ENCODE data around the gene SELL.
"Not testable (repeated sequence)": the region's sequence is repeated elsewhere in the genome, so short reads cannot be mapped to it uniquely, and the experiment has no call there.

Gene SELL

GRCh38 chr1:169667227-169667639 lies 44.2 kb downstream of the SELL start:
- DNase-seq, result peak in 2 of 5 experiments; percentile 15 to 72

GRCh38 chr1:169662680-169663079 lies 48.7 kb downstream of the SELL start:
- not testable (repeated sequence) for DNase-seq

GRCh38 chr1:169661066-169661465 lies 50.4 kb downstream of the SELL start:
- not testable (repeated sequence) for DNase-seq

- peak in 1 of 5 experiments; percentile 54 for DNase-seq
Measured at GRCh38 chr1:169658777-169659176, 52.6 kb downstream of the SELL start.

- no peak for DNase-seq
Measured at GRCh38 chr1:169653873-169654272, 57.5 kb downstream of the SELL start.

- DNase-seq, result no peak
Measured at GRCh38 chr1:169651035-169651434, 60.4 kb downstream of the SELL start.

- no peak for DNase-seq
Measured at GRCh38 chr1:169650551-169650950, 60.9 kb downstream of the SELL start.

- DNase-seq, result no peak
Measured at GRCh38 chr1:169648709-169649108, 62.7 kb downstream of the SELL start.

GRCh38 chr1:169648187-169648586 lies 63.2 kb downstream of the SELL start:
- no peak for DNase-seq

GRCh38 chr1:169647512-169647911 lies 63.9 kb downstream of the SELL start:
- no peak for DNase-seq

GRCh38 chr1:169644297-169644696 lies 67.1 kb downstream of the SELL start:
- DNase-seq, result no peak

Data from T-helper 2 cell (primary cell).